ENCODE measurements around the gene SPECC1L. TPM values are rescaled to one million over a fixed set of nuclear protein-coding genes. Genes with fewer than 3 reads are reported as not detected.

Gene SPECC1L
- total and polyA plus RNA-seq, 10 of the 15 experiments (the other 5 are each of a cell fraction or from before 2014, with no cell fraction given): 1.9 to 40.6 (median 19.1) TPM

DNA sequence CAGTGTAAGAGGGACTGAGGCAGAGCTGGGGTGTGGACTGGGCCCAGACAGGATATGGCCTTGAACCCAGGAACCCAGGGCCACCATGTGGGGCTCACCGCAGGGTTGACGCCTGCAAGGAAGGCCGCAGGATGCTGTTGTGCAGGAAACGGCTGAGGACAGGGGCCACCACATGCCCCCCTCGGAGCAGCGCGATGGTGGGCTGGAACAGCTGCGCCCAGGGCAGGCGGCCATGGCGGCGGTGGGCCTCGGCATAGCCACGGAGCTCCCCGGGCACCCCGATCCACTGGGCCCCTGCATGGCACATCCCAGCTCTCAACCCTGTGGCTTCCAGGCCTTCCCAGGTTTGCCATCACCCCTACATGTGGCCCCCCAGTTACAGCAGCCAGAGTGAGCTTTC, 37.9 kb upstream of the SPECC1L start (continued):
- no peak for TF ChIP-seq YBX1 (IDR thresholded peaks at IDR 0.05)

DNA sequence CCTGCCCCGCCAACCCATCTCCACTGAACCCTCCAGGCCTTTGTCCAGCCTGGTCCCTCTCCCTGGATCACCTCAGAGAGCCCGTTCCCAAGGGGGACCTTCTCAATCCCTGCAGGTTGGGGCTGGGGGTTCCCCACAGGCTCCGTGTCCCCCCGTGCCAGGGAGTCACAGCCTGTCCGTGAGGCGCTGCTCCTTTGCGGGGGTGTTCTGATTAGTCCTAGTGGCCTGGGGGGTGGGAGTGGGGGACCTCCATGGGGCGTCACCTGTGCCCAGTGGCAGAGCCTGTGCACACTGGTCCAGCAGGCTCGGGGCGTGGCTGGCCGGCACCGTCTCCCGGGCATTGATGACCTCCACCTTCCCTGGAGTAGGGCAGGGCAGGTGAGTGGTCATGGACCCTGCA, 37.4 kb upstream of the SPECC1L start:
- no peak overlapping the region for H2AFZ ChIP-seq (ENCODE audit: control insufficient read depth, low read depth, low read length)
- WGBS (ENCODE audit: insufficient coverage, insufficient replicate concordance, low lambda C conversion rate, missing lambda C conversion rate): 70% methylated on average over 13 of the region's 13 CpGs
- ChIA-PET SMC1A (ENCODE audit: uncharacterized antibody, unreplicated experiment) (no interaction called here), RAD21 (ENCODE audit: unreplicated experiment) (no interaction called here), POLR2A (no interaction called here), CTCF (interaction anchor here (0.7 to 3.7 kb wide), 2 partner anchors 9 to 76 kb away, joined by 3 to 21 read pairs; no protein-coding TSS in a partner anchor)
- no peaks in the 10 kb centered on the region for H4K20me1 ChIP-seq (ENCODE audit: control insufficient read depth, insufficient read depth)
- no peaks in the 10 kb centered on the region for H3K27me3 ChIP-seq (replicated peaks in 1 of 2; ENCODE audit: control insufficient read depth in 2 of 2, insufficient read depth in 2 of 2, low read length in 1 of 2)
- intact Hi-C loops (cut with micrococcal nuclease; ENCODE audit: unreplicated experiment): no loop called here
- in situ Hi-C loops (cut with MboI): no loop called here
- no peak overlapping the region for H3K9ac ChIP-seq (ENCODE audit: control insufficient read depth, insufficient read depth, low read length)
- FAIRE-seq (no peak), ATAC-seq (no peak), DNase-seq (ENCODE audit: low read depth, low spot score) (no peak)
- H3K4me2 ChIP-seq (ENCODE audit: control insufficient read depth, insufficient read depth): no peak overlapping the region
- BruUV-seq (replicated peaks): no TSS peak
- H3K4me3 ChIP-seq: no peak overlapping the region
- H3K27ac ChIP-seq (ENCODE audit: control insufficient read depth, insufficient read depth): no peak overlapping the region
- H3K36me3 ChIP-seq (ENCODE audit: control insufficient read depth in 2 of 2, insufficient read depth in 2 of 2, low read length in 1 of 2): no peaks in the 10 kb centered on the region
- H3K79me2 ChIP-seq (ENCODE audit: control insufficient read depth, insufficient read depth, low read length): no peaks in the 10 kb centered on the region
- TF ChIP-seq EP300 (IDR thresholded peaks at IDR 0.05; ENCODE audit: borderline replicate concordance in 1 of 2, control insufficient read depth in 1 of 2, low read depth in 2 of 2, low read length in 2 of 2): no peak
- no peak for TF ChIP-seq PBX3 (IDR thresholded peaks at IDR 0.05; ENCODE audit: insufficient replicate concordance, low read depth, low read length)
- no peak for TF ChIP-seq JUND (IDR thresholded peaks at IDR 0.05; ENCODE audit: low read depth, low read length)
- no peak for TF ChIP-seq E2F8 (IDR thresholded peaks at IDR 0.05; ENCODE audit: low read depth, partially characterized antibody)
- no peak for TF ChIP-seq STAT1 (conservative IDR thresholded peaks at IDR 0.05)
- no peak for TF ChIP-seq CBX5 (IDR thresholded peaks at IDR 0.05; ENCODE audit: low read depth)
- TF ChIP-seq CTCF (IDR thresholded peaks at IDR 0.05 in 2 of 3, conservative IDR thresholded peaks at IDR 0.05 in 1 of 3; ENCODE audit: control insufficient read depth in 2 of 3, extremely low read depth in 1 of 3, insufficient read depth in 1 of 3, low read depth in 3 of 3, low read length in 3 of 3): no peak
- no peak for TF ChIP-seq SUPT20H (IDR thresholded peaks at IDR 0.05; ENCODE audit: borderline replicate concordance, control insufficient read depth, low read depth, low read length)
- TF ChIP-seq SREBF1 (IDR thresholded peaks at IDR 0.05; ENCODE audit: low read length): no peak
- no peak for TF ChIP-seq CHD1 (IDR thresholded peaks at IDR 0.05; ENCODE audit: low read depth, low read length)
- TF ChIP-seq MXI1 (IDR thresholded peaks at IDR 0.05; ENCODE audit: low read depth, low read length): no peak
- TF ChIP-seq, protein P1, sequence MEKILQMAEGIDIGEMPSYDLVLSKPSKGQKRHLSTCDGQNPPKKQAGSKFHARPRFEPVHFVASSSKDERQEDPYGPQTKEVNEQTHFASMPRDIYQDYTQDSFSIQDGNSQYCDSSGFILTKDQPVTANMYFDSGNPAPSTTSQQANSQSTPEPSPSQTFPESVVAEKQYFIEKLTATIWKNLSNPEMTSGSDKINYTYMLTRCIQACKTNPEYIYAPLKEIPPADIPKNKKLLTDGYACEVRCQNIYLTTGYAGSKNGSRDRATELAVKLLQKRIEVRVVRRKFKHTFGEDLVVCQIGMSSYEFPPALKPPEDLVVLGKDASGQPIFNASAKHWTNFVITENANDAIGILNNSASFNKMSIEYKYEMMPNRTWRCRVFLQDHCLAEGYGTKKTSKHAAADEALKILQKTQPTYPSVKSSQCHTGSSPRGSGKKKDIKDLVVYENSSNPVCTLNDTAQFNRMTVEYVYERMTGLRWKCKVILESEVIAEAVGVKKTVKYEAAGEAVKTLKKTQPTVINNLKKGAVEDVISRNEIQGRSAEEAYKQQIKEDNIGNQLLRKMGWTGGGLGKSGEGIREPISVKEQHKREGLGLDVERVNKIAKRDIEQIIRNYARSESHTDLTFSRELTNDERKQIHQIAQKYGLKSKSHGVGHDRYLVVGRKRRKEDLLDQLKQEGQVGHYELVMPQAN (conservative IDR thresholded peaks at IDR 0.05): no peak
- H3K9me3 ChIP-seq (replicated peaks; ENCODE audit: control insufficient read depth, insufficient read depth, low read length): no peaks in the 10 kb centered on the region
- no peaks in the 10 kb centered on the region for H3K4me1 ChIP-seq (ENCODE audit: control insufficient read depth, insufficient read depth, low read length)
